K562 (cell line): ENCODE results near the gene ZNF124. TPM values are rescaled to one million over a fixed set of nuclear protein-coding genes. Genes with fewer than 3 reads are reported as not detected.

Experiments
- BRD4 ChIP-seq: fragments of 200-600 bp; sonication (generic); IDR thresholded peaks from 2 replicates; pipeline ENCODE4 v1.6.1; 2017; ENCODE audit warnings: inconsistent platforms
- CBFA2T2 ChIP-seq: fragments of 450-650 bp; conservative IDR thresholded peaks from 2 replicates; pipeline ENCODE4 v1.6.1; 2017; ENCODE audit warnings: mild to moderate bottlenecking
- CREM ChIP-seq: IDR thresholded peaks from 2 replicates; pipeline ENCODE4 v1.6.1; 2014; ENCODE audit warnings: antibody characterized with exemption, low read depth
- FOXJ2 ChIP-seq: fragments of 200-800 bp; sonication (Bioruptor generic); IDR thresholded peaks from 2 replicates; pipeline ENCODE4 v1.6.1; 2016; ENCODE audit warnings: missing genetic modification characterization, missing compliant biosample characterization
- GABPB2 ChIP-seq: fragments of 250-450 bp; sonication (Bioruptor Pico); conservative IDR thresholded peaks from 2 replicates; pipeline ENCODE4 v1.5.1; 2021; ENCODE audit warnings: mild to moderate bottlenecking
- GATAD2B ChIP-seq: fragments of 450-650 bp; IDR thresholded peaks from 2 replicates; pipeline ENCODE4 v1.6.1; 2017; ENCODE audit warnings: mild to moderate bottlenecking, borderline replicate concordance
- IRF9 ChIP-seq: fragments of 450-650 bp; IDR thresholded peaks from 2 replicates; pipeline ENCODE4 v1.6.1; 2016; ENCODE audit warnings: missing biosample characterization, missing genetic modification characterization
- KLF16 ChIP-seq: IDR thresholded peaks from 2 replicates; pipeline ENCODE4 v1.6.1; 2016; ENCODE audit warnings: antibody characterized with exemption
- MAFF ChIP-seq: IDR thresholded peaks from 2 replicates; pipeline ENCODE4 v1.6.1; 2012; ENCODE audit warnings: low read length, improper control_type of control experiment
- MCM2 ChIP-seq: fragments of 450-650 bp; IDR thresholded peaks from 2 replicates; pipeline ENCODE4 v1.6.1; 2017; ENCODE audit warnings: low read depth, mild to moderate bottlenecking
- RBFOX2 ChIP-seq: fragments of 200-400 bp; formaldehyde crosslinking; IDR thresholded peaks from 2 replicates; pipeline ENCODE4 v1.6.1; 2017; ENCODE audit warnings: low read depth, mild to moderate bottlenecking, low read length, moderate library complexity
- SIX5 ChIP-seq, 2 experiments: IDR thresholded peaks; 2 replicates each; pipeline ENCODE4 v1.6.1; 2011; ENCODE audit warnings: low read length in 2 of 2, borderline replicate concordance in 1 of 2, low read depth in 1 of 2, mild to moderate bottlenecking in 1 of 2, moderate library complexity in 1 of 2; ENCODE audit not compliant: insufficient read depth in 1 of 2
- SMARCB1 ChIP-seq: IDR thresholded peaks from 2 replicates; pipeline ENCODE4 v1.6.1; 2011; ENCODE audit warnings: improper control_type of control experiment, low read depth; ENCODE audit not compliant: insufficient read length
- THRAP3 ChIP-seq: fragments of 450-650 bp; IDR thresholded peaks from 2 replicates; pipeline ENCODE4 v1.6.1; 2016; ENCODE audit warnings: mild to moderate bottlenecking, inconsistent platforms, borderline replicate concordance
- TRIM24 ChIP-seq, 2 experiments: fragments of 450-650 bp; IDR thresholded peaks; 2 replicates each; pipeline ENCODE4 v1.6.1; 2016
- U2AF1 ChIP-seq: fragments of 200-400 bp; formaldehyde crosslinking; optimal IDR thresholded peaks from 2 replicates; pipeline ENCODE3; 2017; ENCODE audit warnings: mild to moderate bottlenecking, low read depth, low read length, moderate library complexity
- ZBED1 ChIP-seq: IDR thresholded peaks from 2 replicates; pipeline ENCODE4 v1.6.1; 2014
- ZNF561 ChIP-seq: fragments of 450-650 bp; formaldehyde crosslinking; conservative IDR thresholded peaks from 2 replicates; pipeline ENCODE4 v1.4.0; 2020; ENCODE audit warnings: mild to moderate bottlenecking, moderate library complexity
- ZNF589 ChIP-seq: fragments of 200-800 bp; sonication (Bioruptor generic); IDR thresholded peaks from 2 replicates; pipeline ENCODE4 v1.6.1; 2016; ENCODE audit warnings: low read depth, missing genetic modification characterization, missing compliant biosample characterization
- polyA plus RNA-seq, 8 experiments: library from polyadenylated mRNA; depleted of rRNA in 4 of 8; stranded (reverse) in 5 of 8; unstranded in 3 of 8; fragments of >200 nt; fragmentation: Nextera tagmentation in 2 of 8; fragmentation: Illumina TruSeq in 1 of 8; extraction: Ambion mirVana in 2 of 8; extraction: Trizol in 1 of 8; gene quantifications; 2 replicates each; pipeline versions ENCODE4 v1.2.1 to v1.2.3, GENCODE V29; 2011 to 2014; ENCODE audit warnings: inconsistent platforms in 1 of 8, missing spikeins in 1 of 8
- total RNA-seq, 7 experiments: library from RNA; depleted of rRNA in 6 of 7; stranded (reverse); fragments of >200 nt in 6 of 7; fragmentation: Illumina TruSeq in 2 of 7; extraction: Trizol in 2 of 7; gene quantifications; 2 replicates each; pipeline versions ENCODE4 v1.2.1 to v1.2.3, GENCODE V29; 2011 to 2021; ENCODE audit warnings: low replicate concordance in 1 of 7
- TF ChIP-seq, protein P1 (sequence below), 2 experiments: fragments of 450-650 bp; IDR thresholded peaks; 2 replicates each; pipeline ENCODE4 v1.6.1; 2016; ENCODE audit warnings: mild to moderate bottlenecking in 2 of 2, borderline replicate concordance in 1 of 2, low read depth in 1 of 2, moderate library complexity in 1 of 2
- TF ChIP-seq, protein P2 (sequence below): fragments of 200-800 bp; sonication (Bioruptor generic); IDR thresholded peaks from 2 replicates; pipeline ENCODE4 v1.6.1; 2017; ENCODE audit warnings: missing genetic modification characterization, missing compliant biosample characterization

The ZNF124 gene
- total and polyA plus RNA-seq, 9 of the 15 experiments (the other 6 are each of a cell fraction or from before 2014, with no cell fraction given) = 7.6 to 71.5 (median 20.2) TPM

- TF ChIP-seq, protein P1, sequence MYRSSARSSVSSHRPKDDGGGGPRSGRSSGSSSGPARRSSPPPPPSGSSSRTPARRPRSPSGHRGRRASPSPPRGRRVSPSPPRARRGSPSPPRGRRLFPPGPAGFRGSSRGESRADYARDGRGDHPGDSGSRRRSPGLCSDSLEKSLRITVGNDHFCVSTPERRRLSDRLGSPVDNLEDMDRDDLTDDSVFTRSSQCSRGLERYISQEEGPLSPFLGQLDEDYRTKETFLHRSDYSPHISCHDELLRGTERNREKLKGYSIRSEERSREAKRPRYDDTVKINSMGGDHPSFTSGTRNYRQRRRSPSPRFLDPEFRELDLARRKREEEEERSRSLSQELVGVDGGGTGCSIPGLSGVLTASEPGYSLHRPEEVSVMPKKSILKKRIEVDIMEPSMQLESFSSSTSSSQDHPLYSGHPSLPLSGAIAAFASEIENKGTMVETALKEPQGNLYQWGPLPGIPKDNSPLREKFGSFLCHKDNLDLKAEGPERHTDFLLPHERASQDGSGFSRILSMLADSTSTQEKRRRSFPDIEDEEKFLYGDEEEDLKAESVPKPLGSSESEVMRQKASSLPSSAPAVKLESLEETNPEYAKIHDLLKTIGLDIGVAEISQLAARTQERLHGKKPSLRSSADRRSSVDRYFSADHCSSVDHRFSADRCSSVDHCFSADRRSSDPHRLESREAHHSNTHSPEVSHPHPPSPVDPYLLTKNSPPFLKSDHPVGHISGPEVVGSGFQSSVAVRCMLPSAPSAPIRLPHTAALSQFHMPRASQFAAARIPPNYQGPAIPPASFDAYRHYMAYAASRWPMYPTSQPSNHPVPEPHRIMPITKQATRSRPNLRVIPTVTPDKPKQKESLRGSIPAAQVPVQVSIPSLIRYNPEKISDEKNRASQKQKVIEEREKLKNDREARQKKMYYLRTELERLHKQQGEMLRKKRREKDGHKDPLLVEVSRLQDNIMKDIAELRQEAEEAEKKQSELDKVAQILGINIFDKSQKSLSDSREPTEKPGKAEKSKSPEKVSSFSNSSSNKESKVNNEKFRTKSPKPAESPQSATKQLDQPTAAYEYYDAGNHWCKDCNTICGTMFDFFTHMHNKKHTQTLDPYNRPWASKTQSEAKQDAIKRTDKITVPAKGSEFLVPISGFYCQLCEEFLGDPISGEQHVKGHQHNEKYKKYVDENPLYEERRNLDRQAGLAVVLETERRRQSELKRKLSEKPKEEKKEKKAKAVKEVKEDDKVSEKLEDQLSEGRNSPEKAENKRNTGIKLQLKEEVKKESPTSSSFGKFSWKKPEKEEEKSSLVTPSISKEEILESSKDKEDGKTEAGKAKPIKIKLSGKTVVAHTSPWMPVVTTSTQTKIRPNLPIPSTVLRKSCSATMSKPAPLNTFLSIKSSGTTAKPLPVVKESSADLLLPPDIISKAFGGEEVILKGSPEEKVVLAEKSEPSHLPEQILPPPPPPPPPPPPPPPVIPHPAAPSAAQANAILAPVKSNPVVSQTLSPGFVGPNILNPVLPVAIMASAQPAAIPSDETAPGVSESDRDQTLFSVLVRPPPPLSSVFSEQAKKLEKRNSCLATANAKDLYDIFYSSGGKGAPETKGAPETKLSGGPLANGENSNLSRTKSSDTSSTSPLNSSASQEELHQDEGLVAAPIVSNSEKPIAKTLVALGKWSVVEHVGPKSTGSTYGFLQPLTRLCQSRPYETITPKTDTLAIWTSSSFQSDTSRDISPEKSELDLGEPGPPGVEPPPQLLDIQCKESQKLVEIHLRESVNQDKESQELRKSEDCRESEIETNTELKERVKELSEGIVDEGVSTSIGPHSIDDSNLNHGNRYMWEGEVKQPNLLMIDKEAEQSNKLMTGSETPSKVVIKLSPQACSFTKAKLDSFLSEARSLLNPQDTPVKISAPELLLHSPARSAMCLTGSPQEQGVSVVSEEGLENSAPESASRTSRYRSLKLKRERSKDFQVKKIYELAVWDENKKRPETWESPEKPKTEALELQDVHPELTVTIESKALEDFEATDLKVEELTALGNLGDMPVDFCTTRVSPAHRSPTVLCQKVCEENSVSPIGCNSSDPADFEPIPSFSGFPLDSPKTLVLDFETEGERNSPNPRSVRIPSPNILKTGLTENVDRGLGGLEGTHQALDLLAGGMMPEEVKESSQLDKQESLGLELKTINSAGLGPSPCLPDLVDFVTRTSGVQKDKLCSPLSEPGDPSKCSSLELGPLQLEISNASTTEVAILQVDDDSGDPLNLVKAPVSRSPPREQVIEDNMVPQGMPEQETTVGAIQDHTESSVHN (IDR thresholded peaks at IDR 0.05; ENCODE audit: borderline replicate concordance in 1 of 2, low read depth in 1 of 2) = 0 out of 4 replicates have a peak, but pooled peaks of 1 of the 2 experiments have one; percentile 47
- TF ChIP-seq CREM (no peak), BRD4 (no peak), U2AF1 (no peak), TRIM24 (IDR thresholded peaks at IDR 0.05) (peak; percentile 69 to 76), MAFF (peak; percentile 55; the same call in 1 of the 2 replicates), MCM2 (no peak), THRAP3 (no peak), FOXJ2 (tag) (no peak), GABPB2 (CRISPR knock-in tag) (no peak), ZNF561 (no peak), GATAD2B (no peak), IRF9 (tag) (no peak), RBFOX2 (no peak), SMARCB1 (no peak), ZNF589 (CRISPR knock-in tag) (no peak), ZBED1 (no peak), KLF16 (0 out of 2 replicates have a peak, but pooled peaks have one; percentile 20), CBFA2T2 (peak; percentile 82), SIX5 (IDR thresholded peaks at IDR 0.05; ENCODE audit: borderline replicate concordance in 1 of 2, insufficient read depth in 1 of 2, low read depth in 1 of 2, low read length in 2 of 2) (no peak)
- TF ChIP-seq, protein P2, sequence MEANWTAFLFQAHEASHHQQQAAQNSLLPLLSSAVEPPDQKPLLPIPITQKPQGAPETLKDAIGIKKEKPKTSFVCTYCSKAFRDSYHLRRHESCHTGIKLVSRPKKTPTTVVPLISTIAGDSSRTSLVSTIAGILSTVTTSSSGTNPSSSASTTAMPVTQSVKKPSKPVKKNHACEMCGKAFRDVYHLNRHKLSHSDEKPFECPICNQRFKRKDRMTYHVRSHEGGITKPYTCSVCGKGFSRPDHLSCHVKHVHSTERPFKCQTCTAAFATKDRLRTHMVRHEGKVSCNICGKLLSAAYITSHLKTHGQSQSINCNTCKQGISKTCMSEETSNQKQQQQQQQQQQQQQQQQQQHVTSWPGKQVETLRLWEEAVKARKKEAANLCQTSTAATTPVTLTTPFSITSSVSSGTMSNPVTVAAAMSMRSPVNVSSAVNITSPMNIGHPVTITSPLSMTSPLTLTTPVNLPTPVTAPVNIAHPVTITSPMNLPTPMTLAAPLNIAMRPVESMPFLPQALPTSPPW (CRISPR knock-in tag) = no peak
Observed at GRCh38 chr1:247212012-247212411, 40.2 kb upstream of the ZNF124 start (continued).
